ENCODE data around the gene MOSMO.

Gene MOSMO

DNA sequence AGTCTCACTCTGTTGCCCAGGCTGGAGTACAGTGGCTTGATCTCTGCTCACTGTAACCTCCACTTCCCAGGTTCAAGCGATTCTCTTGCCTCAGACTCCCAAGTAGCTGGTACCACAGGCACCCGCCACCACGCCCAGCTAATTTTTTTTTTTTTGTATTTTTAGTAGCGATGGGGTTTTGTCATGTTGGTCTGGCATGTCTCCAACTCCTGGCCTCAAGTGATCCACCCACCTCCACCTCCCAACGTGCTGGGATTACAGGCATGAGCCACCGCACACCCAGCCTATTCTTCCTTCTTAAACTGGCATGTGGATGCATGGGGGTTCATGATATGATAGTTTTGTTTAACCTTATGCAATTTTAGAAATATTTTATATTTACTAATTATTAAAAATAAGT is 45.1 kb downstream of the MOSMO start:
- no peak for DNase-seq

DNA sequence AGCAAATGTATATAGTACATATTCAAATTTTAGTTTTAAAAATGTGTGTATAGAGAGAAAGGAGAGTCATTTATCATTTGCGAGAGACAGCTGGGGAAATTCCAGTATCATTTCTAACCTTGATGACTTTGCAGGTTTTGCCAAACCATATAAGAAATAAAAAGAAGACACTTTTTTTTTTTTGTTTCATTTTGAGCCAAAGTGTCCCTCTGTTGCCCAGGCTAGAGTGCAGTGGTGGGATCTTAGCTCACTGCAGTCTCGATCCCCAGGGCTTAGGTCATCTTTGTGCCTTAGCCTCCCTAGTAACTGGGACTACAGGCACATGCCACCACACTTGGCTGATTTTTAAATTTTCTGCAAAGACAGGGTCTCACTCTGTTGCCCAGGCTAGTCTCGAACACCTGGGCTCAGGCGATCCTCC is 46.0 kb downstream of the MOSMO start:
- DNase-seq, result no peak

DNA sequence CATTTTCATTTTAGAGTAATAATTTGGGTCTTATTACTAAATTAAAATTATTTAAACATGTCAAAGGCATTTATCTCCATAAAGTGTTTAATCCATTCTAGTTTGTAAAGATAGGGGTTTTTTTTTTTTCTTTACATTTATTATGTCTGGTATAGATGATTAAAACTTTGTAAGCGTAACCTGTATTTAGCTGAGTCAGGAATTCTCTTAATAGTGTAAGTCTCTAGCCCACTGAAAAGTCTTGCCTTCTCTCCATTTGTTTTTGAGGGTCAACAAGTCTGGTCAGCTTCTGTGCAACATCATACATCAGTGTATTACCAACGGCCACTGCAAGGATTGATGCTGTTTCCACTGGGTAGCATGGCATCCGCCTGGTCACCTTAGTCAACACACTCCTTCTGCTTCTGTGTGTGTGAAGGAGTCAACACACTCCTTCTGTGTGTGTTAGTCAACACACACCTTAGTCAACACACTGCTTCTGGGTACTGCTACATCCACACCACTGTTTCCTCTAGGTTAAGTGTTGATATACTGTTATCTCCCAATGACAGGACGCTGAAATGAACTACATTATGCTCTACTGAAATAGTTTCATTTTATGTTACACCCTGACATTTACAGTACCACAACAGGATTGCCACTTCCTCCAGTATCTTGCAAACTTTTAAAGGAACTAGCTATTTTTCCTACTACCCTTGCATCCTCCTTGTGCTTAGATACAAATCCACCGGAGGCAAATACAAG is 47.1 kb downstream of the MOSMO start:
- DNase-seq, result no peak

- DNase-seq, result no peak
These were observed 48.0 kb downstream of the MOSMO start for GRCh38 chr16:22055881-22056280.

DNA sequence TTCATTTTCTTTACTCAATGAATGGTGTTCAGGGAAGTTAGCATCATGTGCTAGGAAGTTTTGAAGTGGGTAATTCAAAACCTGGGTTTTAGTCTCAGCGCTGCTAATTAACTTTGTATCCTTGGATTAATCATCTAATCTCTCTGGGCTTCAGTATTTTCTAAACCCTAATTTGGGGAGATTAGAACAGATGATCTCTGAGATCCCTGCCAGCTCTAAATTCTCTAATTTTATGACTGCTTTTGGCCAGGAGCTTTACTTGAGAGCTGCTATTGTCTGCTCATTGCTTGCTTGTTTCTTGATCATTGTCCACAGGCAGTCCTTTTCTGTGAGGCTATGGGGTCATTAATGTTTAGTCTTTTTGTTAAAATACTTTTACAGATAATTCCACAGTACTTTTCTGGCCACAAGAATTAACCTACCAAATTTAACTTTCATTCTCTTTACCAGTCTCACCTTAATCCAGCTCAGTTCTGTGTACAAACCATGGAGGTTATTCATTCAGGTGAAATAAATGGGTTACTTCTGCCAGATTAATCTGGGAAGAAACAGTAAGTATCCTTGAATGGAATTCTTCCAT is 56.1 kb downstream of the MOSMO start:
- DNase-seq, result no peak

- no peak for DNase-seq
These were observed 57.3 kb downstream of the MOSMO start for GRCh38 chr16:22065252-22065651.

DNA sequence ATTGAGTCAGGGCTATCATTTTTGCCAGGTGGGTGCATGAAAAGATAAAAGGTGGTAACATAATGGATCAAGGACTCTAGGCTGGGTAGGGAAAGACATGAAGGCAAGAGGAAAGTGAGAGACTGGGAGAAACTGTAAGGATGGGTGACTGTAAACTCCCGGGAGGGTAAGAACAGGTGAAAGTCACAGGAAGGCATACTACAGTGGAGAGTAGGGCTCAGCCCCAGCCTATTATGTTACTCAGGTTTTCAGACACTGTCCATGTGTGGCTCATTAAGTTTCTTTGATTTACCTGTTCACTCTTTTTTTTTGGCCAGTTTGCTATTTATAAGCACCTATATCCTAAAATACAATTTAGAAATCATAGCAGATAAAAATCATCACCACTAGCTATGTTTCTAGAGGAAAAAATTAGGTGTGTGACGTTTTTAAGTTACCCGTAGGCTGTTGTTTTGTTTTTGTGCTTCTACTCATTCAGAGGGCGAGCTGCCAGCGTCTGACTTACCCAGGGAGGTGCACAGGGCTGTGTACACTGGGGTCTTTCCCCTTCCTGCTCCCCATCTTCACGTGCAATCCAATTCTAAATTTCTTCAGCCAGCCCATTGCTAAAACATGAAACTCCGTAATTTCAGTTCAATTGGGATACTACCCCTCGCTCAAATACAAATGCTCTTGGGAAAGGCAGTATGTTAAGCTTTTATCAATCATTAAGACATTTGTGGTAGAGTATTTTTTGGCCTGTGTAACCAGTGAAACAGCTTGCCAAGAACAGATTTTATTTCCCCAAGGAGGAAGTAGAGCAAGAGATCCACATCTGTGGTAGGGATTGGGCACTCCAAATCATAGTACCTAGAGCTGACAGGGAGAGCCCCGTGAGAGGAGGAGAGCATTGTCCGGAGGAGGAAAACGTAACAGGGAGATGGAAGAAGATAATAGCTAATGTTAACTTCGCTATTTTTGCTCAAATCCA is 62.7 kb downstream of the MOSMO start:
- no peak for DNase-seq

DNA sequence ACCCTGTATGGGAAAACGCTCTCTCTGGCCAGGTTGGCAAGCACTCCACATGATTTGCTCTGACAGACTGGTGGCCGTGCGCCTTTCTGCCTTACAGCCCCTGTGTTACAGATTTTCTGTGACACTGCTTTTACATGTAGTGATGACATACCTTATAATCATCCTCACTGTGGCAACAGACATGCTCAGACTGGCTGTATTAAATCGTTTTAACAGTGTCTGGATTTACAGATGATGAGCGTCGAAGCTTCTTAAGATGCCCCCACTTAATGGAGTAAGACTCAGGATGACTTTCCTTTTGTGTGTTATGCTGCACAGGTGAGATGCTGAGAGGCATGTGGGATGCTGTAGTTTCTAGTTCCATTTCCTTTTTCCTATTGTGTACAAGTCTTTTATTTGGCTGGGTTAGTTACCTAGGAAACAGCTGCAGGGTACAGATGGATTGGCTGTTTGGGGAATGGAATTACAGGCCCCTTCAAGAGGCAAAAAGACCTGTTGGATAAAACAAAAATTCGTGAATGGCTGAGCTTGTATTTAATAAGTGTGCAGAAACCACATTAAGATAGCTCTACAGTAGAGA is 63.5 kb downstream of the MOSMO start:
- DNase-seq, result no peak

DNA sequence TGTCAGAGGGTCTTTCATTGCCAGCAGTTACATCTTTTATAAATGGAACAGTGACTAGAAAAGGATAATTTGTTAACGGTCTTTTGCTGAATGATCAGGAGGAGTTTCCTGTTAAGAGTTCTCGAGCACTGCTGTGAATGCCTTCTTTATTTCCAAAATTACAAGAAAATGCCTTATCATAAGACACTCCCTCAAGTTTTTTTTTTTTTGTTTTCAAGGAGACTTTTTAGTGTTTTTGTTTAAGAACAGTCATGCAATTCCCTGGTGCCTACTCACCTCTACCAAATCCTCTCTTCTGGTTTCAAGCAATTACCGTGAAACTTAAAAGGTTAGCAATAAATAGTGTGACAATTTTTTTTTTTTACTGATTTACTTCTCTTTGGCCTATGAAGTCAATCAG is 65.4 kb downstream of the MOSMO start:
- no peak for DNase-seq

DNA sequence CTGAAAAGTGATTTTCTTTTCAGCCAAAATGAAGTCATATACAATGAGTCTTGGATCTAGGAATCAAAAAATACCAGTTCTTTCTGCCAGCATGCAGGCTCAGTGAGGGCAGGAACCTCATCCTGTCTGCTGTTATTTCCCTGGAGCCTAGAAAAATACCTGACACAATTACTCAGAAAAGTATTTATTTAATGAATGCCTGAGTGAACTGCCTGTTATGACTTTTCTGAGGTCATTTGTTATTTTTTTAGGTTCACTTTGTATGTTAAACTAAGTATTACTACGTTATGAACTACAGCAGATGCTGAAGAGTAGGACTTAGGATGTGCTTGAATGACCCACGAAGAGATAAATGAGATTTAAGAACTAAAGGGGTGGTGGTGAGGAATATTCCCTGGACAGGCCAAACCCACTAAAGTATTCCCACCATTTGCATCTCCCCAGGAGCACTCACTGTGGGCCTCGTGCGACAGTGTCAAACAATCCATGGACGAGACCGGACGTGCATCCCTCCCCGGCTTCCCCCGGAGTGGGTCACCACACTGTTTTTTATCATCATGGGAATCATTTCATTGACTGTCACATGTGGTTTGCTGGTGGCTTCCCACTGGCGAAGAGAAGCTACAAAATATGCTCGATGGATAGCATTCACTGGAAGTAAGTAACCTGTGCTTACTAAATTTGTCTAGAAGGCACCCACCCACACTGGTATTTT is 67.3 kb downstream of the MOSMO start:
- DNase-seq, result no peak

DNA sequence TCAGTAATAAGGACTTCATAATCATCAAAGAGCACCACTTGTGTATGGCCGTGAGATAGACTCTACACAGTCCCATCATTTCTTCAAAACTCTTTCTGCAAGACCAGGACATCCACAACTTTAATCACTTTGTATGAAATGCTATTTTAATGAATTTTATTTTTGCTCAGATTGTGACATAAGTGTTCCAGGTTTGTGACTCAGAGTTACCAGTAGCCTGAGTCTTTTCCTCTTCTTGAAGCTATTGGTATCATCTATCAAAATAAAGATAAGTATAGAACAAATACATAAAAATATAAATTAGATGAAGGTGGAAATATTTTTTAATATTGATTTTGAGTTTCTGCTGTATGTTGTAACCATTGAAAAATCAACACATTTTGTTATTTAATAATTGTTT is 67.9 kb downstream of the MOSMO start:
- DNase-seq, result no peak

DNA sequence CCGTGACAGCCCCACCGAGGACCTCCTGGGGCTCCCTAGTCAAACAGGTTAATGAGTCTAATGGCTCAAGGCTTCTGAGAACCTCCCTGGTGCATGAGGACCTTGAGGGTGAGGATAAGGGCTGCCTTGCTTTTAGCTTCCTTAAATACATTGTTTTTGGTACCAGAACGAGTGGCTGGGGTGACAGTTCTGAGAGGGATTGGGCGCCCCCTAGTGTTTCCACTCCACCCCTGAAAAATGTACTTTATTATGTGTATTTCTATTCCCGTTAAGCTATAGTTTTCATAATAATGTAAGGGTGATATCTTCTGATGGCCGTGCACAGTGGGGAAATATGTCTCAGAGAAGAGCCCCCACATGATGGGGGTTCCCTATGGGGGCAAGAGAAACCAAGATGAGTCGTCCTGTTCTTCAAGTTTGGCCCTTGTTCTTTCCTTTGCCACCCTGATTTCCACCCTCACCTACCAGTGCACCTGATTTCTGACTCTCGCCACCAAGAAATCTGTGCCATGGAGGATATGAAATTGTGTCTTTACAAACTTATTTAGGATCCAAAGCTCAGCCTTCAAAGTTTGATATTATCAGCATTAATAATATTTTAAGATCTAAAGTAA is 69.9 kb downstream of the MOSMO start:
- DNase-seq, result peak; percentile 33

DNA sequence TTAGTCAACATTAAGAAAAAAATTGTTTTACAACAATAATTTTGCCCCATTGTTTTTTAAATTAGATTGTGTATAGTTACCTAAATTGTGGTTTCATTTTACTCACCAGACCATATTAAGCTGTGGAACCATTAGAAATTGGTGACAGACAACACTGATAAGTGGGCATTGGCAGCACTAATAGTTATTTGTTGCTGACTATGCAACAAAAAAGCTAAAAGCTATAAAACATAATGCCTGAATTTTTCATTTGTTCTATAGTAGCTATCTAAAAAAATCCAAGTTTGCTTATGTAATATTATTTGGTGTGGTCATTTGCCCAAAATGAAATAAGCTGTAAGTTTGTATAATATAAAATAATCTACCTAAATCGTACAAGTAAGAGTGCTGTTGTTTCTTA is 70.7 kb downstream of the MOSMO start:
- no peak for DNase-seq

GRCh38 chr16:22081050-22081449 is 73.1 kb downstream of the MOSMO start:
- DNase-seq, result no peak

DNA sequence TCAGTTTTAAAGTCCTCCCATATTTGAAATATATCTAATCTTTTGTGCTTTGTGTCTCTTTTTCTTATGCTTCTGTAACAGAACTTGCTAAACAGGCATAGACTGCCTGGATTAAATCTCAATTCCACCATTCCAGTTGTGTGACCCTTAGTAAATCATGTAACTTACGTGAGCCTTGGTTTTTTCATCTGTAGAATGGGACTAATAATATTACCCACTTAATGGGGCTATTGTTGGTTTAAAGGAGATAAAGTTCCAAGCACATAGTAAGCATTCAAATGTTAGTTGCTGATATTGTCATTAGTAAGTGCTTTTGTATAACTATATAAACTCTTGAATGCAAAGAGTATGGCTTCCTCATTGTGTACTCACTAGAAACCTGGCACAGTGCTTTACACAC is 78.5 kb downstream of the MOSMO start:
- no peak for DNase-seq

GRCh38 chr16:22088642-22089041 is 80.7 kb downstream of the MOSMO start:
- no peak for DNase-seq

DNA sequence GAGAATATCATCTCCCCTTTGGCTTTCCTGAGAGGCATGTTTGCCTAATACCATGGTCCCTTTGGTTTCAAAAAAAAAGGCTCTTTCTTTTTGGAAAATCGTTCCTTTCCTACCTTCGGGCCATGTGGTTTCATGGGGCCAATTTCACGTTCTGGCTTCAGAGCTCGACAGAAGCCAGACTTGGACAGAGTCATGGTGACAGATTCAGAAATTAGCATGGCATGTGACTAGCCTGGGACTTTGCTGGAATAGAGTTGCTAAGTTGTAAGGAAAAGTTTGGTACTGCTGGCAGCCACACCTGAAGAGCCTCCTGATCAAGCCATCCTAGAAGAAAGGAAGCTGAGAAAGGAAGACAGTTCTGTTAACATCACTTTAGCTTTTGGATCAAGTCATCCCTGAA is 82.0 kb downstream of the MOSMO start:
- DNase-seq, result no peak

DNA sequence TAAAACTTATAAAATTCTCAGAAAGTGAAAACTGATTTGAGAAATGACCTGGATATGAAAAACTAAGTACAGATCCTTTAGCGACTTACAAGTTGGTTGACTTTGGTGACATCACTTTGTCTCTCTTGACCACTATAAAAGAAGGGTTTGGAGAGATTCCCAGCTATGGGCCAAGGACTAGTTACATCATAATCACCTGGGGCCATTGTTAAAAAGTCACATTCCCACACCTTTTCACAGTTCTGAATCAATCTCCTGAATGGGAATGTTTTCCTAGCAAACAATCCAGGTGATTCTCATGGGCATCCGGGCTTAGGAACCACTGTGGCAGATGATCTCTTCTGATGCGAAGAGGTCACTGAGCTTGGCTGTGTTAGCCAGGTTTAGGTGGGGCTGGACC is 83.8 kb downstream of the MOSMO start:
- no peak for DNase-seq

DNA sequence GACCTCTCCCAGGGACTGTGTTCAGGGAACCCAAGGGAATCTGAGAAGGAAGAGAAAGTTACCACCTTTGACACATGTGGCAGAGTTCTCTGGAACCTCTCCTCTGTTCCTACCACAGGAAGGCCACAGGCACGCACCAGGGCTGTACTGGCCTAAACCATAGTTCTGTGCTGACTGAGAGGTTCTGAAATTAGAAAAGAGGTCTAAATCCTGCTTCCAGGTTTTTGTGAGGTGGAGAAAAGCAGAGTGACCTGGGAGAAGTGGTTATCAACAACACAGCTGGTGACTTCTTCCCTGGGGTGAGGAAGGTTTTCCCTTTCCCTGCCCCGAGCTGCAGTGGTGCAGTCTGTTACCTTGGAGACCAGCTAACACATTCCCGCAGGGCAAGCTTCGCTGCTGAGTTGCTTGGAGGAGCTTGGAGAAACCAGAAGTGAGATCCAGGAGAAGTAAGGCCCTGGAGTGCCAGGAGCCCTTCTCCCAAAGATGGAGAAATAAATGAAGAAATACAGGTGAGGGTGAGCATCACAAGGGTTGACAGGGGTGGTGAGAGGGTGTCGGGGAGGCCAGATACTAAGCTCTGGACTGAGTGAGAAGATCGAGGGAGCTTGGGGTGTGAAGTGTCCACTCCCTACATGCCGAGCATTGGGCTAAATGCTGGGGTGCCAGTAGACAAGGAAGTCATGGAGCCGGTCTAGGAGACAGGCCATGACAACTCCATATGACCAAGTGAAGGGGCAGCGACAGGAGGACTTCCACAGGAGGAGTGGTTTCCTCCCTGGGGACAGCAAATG is 84.4 kb downstream of the MOSMO start, which contains the start of gene VWA3A:
TSS of gene VWA3A (plus strand) at position 399 of the 791 bp plus-strand sequence. CDS start at position 496, 97 bp downstream.
- no peak for DNase-seq

DNA sequence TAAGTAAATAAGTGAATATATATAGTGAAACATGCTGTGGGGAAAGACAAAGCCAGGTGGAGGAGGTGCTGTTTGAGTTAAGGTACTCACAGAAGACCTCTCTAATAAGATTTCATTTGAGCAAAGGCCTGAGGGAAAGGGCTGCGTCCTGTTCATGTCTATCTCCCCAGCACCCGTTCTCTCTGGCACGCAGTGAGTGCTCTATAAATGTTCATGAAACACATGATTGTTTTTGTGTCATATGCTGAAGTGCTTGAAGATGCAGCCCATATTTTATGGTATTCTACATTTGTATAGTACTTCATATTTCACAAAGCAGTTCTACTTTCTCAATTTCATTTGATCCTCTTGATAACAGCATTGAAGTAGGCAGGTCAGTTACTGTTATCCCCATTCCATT is 85.4 kb downstream of the MOSMO start:
- DNase-seq, result no peak

DNA sequence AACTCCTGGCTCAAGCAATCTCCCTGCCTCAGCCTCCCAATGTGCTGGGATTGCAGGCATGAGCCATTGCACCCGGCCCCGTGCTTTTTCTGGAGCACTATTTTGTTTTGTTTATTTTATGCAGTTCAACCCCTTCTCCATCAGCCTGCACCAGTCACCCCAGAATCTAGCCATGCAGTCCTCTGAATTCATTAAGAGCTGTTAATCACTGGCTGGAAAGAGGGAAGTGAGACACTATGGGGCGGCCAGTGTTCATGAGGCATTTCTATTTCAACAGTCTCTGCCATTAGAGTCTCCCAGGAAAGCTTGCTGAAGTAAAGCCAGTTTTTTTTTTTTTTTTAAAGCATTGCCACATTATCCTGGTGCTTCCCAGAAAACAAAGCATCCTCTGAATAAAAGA is 86.1 kb downstream of the MOSMO start:
- no peak for DNase-seq

All from GDM1 (cell line).